HG02981 (cell line): ENCODE results near the gene OSCP1.

Source experiments
- ATAC-seq: cut with Tn5 transposase; IDR thresholded peaks from one replicate; pipeline ENCODE4 v1.9.1; 2021; ENCODE audit warnings: mild to moderate bottlenecking, moderate library complexity; ENCODE audit not compliant: unreplicated experiment

Gene OSCP1

GRCh38 chr1:36450919-36451305 lies 661 bp upstream of the OSCP1 start:
- ATAC-seq, result no peak

GRCh38 chr1:36448530-36449056 lies 1.7 kb downstream of the OSCP1 start:
- ATAC-seq, result no peak

- ATAC-seq, result no peak
Measured at GRCh38 chr1:36447450-36447849, 2.8 kb downstream of the OSCP1 start.

- no peak for ATAC-seq
Measured at GRCh38 chr1:36446746-36447145, 3.5 kb downstream of the OSCP1 start.

- ATAC-seq, result no peak
Measured at GRCh38 chr1:36446271-36446670, 4.0 kb downstream of the OSCP1 start.

GRCh38 chr1:36443297-36443696 lies 7.0 kb downstream of the OSCP1 start:
- no peak for ATAC-seq

- no peak for ATAC-seq
Measured at GRCh38 chr1:36442337-36442736, 7.9 kb downstream of the OSCP1 start.

- ATAC-seq, result no peak
Measured at GRCh38 chr1:36440646-36441045, 9.6 kb downstream of the OSCP1 start.

- ATAC-seq, result no peak
Measured at GRCh38 chr1:36440044-36440443, 10.2 kb downstream of the OSCP1 start.

- ATAC-seq, result no peak
Measured at GRCh38 chr1:36438715-36439114, 11.5 kb downstream of the OSCP1 start.

GRCh38 chr1:36436821-36437220 lies 13.4 kb downstream of the OSCP1 start:
- no peak for ATAC-seq

GRCh38 chr1:36433102-36433501 lies 17.1 kb downstream of the OSCP1 start:
- no peak for ATAC-seq

GRCh38 chr1:36432616-36433015 lies 17.6 kb downstream of the OSCP1 start:
- ATAC-seq, result no peak

GRCh38 chr1:36425791-36426190 lies 24.5 kb downstream of the OSCP1 start:
- no peak for ATAC-seq

GRCh38 chr1:36421649-36422048 lies 28.6 kb downstream of the OSCP1 start:
- no peak for ATAC-seq

- no peak for ATAC-seq
Measured at GRCh38 chr1:36420836-36421317, 29.4 kb downstream of the OSCP1 start.

- no peak for ATAC-seq
Measured at GRCh38 chr1:36420409-36420808, 29.8 kb downstream of the OSCP1 start.

- no peak for ATAC-seq
Measured at GRCh38 chr1:36419569-36419968, 30.7 kb downstream of the OSCP1 start.

GRCh38 chr1:36419140-36419539 lies 31.1 kb downstream of the OSCP1 start:
- ATAC-seq, result no peak

- ATAC-seq, result no peak
Measured at GRCh38 chr1:36417931-36418330, 32.3 kb downstream of the OSCP1 start.

- no peak for ATAC-seq
Measured at GRCh38 chr1:36415661-36416326, 34.5 kb downstream of the OSCP1 start.

GRCh38 chr1:36414384-36414783 lies 35.9 kb downstream of the OSCP1 start:
- ATAC-seq, result no peak
